GOT3 (cell line): ENCODE results near the gene ADD3.
"Not testable (repeated sequence)": the region's sequence is repeated elsewhere in the genome, so short reads cannot be mapped to it uniquely, and the experiment has no call there.

ENCODE experiments used
- DNase-seq: peaks from one replicate; lab custom pipeline; 2025; ENCODE audit warnings: mixed read lengths; lab: John Stamatoyannopoulos, UW

The ADD3 gene

DNA sequence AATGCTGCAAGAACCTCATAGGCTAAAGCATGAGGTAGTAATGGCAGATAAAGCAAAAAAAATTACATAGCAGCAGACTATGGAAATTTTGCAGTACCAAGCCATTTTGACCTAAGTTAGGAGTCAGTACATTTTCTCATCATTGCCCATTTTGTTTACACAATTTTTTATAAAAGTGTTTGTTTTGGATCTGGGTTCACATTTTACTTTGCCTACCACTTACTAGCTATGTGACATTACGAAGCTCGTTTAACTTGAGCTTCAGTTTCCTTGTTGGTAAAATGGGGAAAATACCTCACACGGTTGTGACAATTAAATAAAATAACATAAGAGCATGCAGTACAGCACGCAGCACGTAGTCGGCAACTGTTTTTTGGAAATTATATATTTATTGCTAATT is 99.6 kb downstream of the ADD3 start:
- no peak for DNase-seq

DNA sequence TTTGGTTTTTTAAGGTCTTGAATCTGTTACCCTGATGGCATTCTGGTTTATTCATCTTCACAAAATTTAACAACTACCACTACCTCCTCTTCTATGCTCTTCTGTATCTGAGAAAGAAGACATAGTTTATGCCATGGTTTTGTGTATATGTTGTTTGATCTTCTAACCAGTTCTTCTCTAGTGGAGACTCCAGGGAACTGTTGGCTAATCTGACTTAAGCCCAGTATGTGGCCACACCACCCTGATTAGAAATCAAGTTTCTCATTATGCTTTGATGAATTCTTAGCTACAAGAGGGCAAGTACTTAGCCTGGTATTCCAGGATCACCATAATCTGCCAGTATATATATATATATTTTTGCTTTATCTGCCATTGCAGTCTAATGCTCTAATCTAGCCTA is 100.1 kb downstream of the ADD3 start:
- DNase-seq = no peak

DNA sequence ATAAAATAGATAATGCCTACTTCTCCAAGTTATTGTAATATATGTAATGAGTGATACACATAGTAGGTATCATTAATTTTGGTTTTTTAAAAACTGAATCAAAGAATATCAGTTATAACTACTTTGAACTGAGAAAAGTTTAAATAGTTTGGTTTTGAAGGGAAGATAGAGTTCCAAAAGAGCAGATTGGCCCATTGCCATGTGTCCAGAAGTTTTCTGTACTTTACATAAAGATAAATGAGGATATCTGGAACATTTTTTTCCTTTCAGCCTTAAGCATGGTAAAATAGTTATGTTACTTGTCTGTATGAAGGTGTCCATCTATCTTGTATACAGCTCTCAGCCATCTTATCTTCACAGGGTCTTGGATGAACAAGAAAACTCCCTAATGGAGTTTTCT is 101.7 kb downstream of the ADD3 start:
- DNase-seq = no peak

DNA sequence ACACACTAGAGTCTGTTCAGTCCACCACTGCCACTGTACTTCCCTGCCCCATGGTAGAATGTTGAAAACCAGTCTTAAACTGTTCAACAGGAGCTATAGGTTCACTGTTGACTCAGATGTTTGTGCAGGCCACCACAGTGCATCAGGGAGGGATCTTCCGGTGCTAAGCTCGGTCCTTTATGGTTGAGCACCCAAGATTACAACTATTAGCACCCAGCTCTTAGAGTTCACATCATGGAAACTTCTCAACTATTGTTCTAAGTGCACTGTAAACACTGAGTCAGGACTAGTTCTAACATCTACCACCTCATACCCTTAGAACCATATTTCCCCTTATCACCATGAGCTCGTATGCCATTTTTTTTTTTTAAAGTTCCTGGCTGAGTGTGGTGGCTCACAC is 102.6 kb downstream of the ADD3 start:
- no peak for DNase-seq

DNA sequence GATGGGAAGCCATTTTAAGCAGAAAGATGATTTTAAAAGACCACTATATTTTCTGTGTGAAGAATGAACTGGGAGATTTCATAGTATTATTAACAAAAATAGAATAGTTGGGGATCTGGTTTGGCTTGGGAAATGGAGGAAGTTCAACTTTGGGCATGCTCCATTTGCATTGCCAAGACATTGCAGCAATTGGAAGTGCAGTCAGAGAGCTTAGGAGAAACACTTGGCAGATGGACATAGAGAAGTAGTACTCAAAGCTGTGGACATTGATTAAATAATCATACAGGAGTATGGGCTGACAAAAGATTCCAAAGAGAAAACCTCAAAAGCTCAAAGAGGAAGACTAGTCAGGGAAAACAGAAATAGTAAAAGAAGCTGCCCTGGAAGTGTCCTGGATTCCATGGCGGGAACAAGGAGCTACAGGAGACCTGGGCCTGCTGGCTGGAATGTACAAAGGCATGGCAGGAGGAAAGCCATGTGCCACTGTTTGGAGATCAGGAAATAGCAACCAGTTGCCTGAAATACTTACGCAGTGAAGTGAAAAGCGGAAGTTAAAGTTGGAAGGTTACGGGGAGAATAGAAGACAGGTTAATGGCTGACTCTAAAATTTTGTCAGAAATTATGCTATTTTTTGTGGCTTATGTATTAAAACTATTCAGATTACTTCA is 106.0 kb downstream of the ADD3 start:
- no peak for DNase-seq

GRCh38 chr10:110114668-110115067 is 106.9 kb downstream of the ADD3 start:
- not testable (repeated sequence) for DNase-seq

- DNase-seq = no peak
These were observed 108.2 kb downstream of the ADD3 start for GRCh38 chr10:110115784-110116520.

- no peak for DNase-seq
These were observed 111.3 kb downstream of the ADD3 start for GRCh38 chr10:110118891-110119621.

DNA sequence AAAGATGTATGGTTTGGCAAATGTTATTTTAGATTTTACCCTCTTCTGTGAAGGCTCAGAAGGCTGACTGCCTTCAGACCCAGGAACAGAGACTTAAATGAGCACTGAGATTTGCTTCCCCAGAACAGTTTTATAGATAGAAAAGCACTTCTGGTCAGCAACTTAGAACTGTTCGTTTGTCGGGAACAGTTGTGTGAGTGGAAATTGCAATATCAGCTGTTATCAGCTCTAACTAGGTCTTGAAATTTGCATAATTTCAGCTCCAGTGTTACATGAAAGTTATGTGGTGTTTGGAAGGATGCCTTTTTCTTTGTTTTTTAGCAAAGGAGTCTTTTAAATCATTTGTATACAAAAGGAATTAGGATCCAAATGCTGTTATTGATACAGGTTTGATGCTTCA is 115.8 kb downstream of the ADD3 start:
- no peak for DNase-seq

DNA sequence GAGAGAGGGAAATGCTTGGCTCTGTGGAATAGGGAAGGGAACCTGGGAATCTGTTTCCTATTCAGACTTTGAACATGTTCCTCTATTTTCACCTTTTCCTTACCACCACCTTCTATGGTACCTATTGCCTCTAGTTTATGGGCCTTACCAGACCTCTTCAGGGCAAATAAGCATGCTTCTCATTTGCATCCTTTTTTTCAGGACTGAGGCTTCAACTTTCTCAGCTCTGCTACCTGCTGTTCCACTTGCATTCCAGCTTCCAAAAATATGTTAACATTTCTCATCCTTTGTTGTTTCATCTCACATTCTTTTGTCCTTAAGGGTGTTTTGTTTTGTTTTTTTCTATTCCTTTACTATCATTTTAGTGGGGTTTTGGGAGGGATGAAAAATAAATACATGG is 121.7 kb downstream of the ADD3 start:
- no peak for DNase-seq

DNA sequence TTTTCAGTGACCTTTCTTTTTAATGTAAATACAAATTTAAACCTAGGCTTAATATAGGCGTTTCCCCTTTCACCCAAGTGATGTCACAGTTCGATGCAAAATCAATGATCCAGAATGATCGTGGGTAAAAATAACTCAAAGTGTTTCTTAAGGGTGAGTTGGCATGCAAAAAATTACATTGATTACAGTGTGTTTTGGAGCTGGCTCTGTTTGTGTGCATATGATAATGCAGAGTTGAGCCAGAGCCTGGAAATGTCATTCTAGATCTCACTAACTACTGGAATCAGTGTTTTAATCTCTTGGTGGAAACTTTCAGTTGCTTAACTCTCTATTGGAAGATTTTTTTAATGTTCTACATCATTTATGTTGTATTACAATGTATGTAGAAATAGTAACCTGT is 127.1 kb downstream of the ADD3 start:
- DNase-seq = no peak

- DNase-seq = not testable (repeated sequence)
These were observed 128.1 kb downstream of the ADD3 start for GRCh38 chr10:110135836-110136235.

GRCh38 chr10:110137142-110137545 is 129.4 kb downstream of the ADD3 start:
- DNase-seq = no peak

DNA sequence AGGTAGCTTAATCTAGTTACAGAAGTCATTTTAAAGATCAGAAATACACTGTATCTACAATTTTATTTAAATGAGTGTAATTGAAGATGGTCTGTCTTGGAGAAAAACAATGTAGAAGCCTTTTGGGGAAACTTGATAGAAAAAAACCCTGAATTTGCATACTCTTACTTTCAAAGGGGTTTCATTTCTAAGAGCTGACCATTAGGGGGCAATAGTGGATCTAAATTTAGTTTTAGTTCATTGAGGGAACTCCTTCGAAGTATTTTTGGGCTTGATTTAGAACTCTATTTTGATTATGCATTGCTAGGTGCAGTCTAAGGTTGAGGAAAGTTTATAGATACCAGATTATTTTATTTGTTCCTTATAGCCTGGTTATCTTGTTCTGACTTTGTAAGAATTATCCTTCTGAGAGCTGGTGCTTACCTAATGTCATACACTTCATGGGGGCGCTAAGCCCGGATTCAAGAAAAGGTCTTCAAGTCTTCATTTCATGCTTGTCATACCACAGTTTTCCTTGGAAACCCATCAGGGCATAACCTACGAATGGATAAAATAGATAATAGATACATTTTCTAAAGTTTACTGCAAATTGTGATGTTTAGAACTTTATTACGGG is 130.5 kb downstream of the ADD3 start:
- DNase-seq = no peak

GRCh38 chr10:110141185-110141584 is 133.4 kb downstream of the ADD3 start:
- DNase-seq = no peak

DNA sequence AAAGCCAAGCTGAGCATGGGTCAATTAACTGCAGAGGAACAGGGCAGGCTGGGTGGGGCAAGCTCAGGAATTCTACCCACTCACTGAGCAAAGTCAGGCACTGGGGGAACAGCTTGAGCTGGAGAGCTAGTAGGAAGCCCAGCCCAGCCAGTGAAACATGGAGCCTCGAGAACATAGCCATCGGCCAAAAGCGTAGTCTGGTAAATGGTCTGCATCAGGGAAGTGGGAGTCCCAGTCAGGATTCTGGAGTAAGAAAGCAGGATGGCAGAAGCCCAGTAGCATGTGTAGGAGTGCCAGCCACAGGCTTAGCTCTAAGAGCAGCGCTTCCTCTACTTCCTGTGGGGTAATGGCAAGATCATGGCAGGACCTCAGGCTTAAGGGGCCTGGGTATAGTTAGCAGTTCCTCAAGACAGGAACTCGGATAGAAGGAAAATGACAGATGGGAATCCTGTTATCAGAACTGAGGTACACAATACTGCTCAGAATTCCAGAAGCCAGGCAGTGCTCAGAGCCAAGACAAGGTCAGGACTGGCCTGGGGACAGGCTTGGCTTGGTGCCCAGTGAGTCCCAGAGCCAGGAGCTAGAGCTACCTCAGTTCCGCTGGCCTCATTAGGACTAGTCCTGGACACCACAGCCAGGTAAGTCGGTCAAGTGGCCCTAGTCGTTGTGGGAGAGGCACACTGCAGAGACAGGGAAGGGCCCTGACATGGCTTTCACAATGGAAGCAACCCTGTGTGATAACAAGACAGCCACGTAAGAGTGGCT is 134.3 kb downstream of the ADD3 start:
- DNase-seq = no peak

GRCh38 chr10:110142965-110143364 is 135.2 kb downstream of the ADD3 start:
- no peak for DNase-seq

GRCh38 chr10:110144507-110144906 is 136.7 kb downstream of the ADD3 start:
- no peak for DNase-seq

GRCh38 chr10:110147961-110148360 is 140.2 kb downstream of the ADD3 start:
- no peak for DNase-seq

- DNase-seq = no peak
These were observed 141.5 kb downstream of the ADD3 start for GRCh38 chr10:110149259-110149658.

DNA sequence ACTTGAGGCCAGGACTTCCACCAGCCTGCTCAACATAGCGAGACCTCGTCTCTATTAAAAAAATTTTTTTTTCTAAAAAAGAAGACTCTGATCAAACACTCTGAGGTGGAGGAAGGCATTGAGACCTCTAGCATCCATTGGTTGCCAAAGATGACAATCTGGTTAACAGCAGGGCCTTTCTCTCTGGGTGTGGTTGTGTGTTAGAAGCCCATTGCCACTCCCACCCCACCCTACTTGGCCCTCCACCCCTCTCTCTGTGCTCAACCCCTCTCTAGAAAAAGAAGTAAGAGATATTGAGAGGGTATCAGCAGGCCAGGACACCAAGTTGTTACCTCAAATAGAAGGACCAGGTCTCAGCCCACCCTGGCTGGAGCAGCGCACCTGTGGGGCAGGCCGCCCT is 142.3 kb downstream of the ADD3 start:
- DNase-seq = no peak

GRCh38 chr10:110150981-110151380 is 143.2 kb downstream of the ADD3 start:
- DNase-seq = no peak
